A549 (cell line): Measurements from ENCODE around the gene OSBPL2. TPM values are rescaled to one million over a fixed set of nuclear protein-coding genes. Genes with fewer than 3 reads are reported as not detected.

Experiments used
- ATAC-seq, 2 experiments: fragments of 200-7000 bp in 1 of 2; fragments of >200 bp in 1 of 2; cut with Nextera tagmentation in 1 of 2; cut with Tn5 transposase in 1 of 2; 3 replicates each; pipeline versions ENCODE4 v1.8.0 to v1.9.1; 2018 to 2020; ENCODE audit warnings: mild to moderate bottlenecking in 1 of 2, moderate library complexity in 1 of 2
- CTCF ChIA-PET: fragments of 300-600 bp; sonication (Branson Sonifier 250); formaldehyde crosslinking; extraction: SDS; loops from one replicate; lab custom pipeline; 2021; ENCODE audit warnings: antibody characterized with exemption, inconsistent platforms; lab: Yijun Ruan, JAX
- POLR2A ChIA-PET: fragments of 350-600 bp; formaldehyde crosslinking; extraction: SDS; loops from one replicate; lab custom pipeline; 2021; ENCODE audit warnings: antibody characterized with exemption, inconsistent platforms; lab: Yijun Ruan, JAX
- DNase-seq, 2 experiments: peaks; one replicate each; pipeline versions ENCODE4 v3.0.0 to v3.0.0-alpha.2; 2011 to 2016; ENCODE audit warnings: low read depth in 1 of 2, low spot score in 1 of 2
- FAIRE-seq: peaks from 2 replicates; lab custom pipeline; 2011; peaks lifted over from hg19 to GRCh38; lab: Jason Lieb, UNC
- H3K27ac ChIP-seq, 2 experiments: fragments of >200 bp; sonication (Bioruptor Twin); formaldehyde crosslinking; 3 replicates each; pipeline ENCODE4 v1.5.1; 2016 to 2017
- H3K4me1 ChIP-seq: fragments of >200 bp; sonication (Bioruptor Twin); formaldehyde crosslinking; 3 replicates; pipeline ENCODE4 v1.6.1; 2016
- H3K4me2 ChIP-seq: fragments of >200 bp; sonication (Bioruptor Twin); formaldehyde crosslinking; 3 replicates; pipeline ENCODE4 v1.6.1; 2016
- H3K4me3 ChIP-seq: fragments of >200 bp; sonication (Bioruptor Twin); formaldehyde crosslinking; 3 replicates; pipeline ENCODE4 v1.5.1; 2016
- H3K9me3 ChIP-seq: fragments of >200 bp; sonication (Bioruptor Twin); formaldehyde crosslinking; 3 replicates; pipeline ENCODE4 v1.6.1; 2016
- BHLHE40 ChIP-seq: IDR thresholded peaks from 2 replicates; pipeline ENCODE4 v1.6.1; 2012; ENCODE audit warnings: low read depth, low read length, inconsistent platforms
- CBX8 ChIP-seq: fragments of 200-600 bp; sonication (generic); IDR thresholded peaks from 2 replicates; pipeline ENCODE4 v1.6.1; 2016
- EHMT2 ChIP-seq: fragments of 200-600 bp; sonication (generic); IDR thresholded peaks from 2 replicates; pipeline ENCODE4 v1.6.1; 2016; ENCODE audit warnings: antibody characterized with exemption, low read depth, mild to moderate bottlenecking, moderate library complexity
- GATA3 ChIP-seq: IDR thresholded peaks from 2 replicates; pipeline ENCODE4 v1.6.1; 2012; ENCODE audit warnings: borderline replicate concordance
- HMGXB4 ChIP-seq: fragments of 250-450 bp; sonication (Bioruptor Pico); IDR thresholded peaks from 2 replicates; pipeline ENCODE4 v1.5.0; 2021; ENCODE audit warnings: mild to moderate bottlenecking, moderate library complexity, borderline replicate concordance
- HOXB13 ChIP-seq: fragments of 250-450 bp; sonication (Bioruptor Pico); IDR thresholded peaks from 2 replicates; pipeline ENCODE4 v1.5.0; 2020; ENCODE audit warnings: low read depth, mild to moderate bottlenecking, moderate library complexity
- JUN ChIP-seq, 2 experiments: fragments of >200 bp; sonication (Bioruptor Twin); formaldehyde crosslinking; IDR thresholded peaks; 2 replicates in 1 of 2; 3 replicates in 1 of 2; pipeline ENCODE4 v1.6.1; 2016 to 2017
- MAFK ChIP-seq: fragments of 450-650 bp; IDR thresholded peaks from 2 replicates; pipeline ENCODE4 v1.6.1; 2014; ENCODE audit not compliant: partially characterized antibody
- NFE2L2 ChIP-seq: fragments of 150-350 bp; conservative IDR thresholded peaks from 2 replicates; pipeline ENCODE4 v1.6.1; 2014; ENCODE audit warnings: low read length
- PBX3 ChIP-seq: IDR thresholded peaks from 2 replicates; pipeline ENCODE4 v1.6.1; 2012
- PHF8 ChIP-seq: fragments of 200-600 bp; sonication (generic); IDR thresholded peaks from 2 replicates; pipeline ENCODE4 v1.6.1; 2016; ENCODE audit warnings: low read depth, mild to moderate bottlenecking, antibody characterized with exemption, moderate library complexity, borderline replicate concordance
- SMC3 ChIP-seq: fragments of >200 bp; sonication (Bioruptor Twin); formaldehyde crosslinking; IDR thresholded peaks from 3 replicates; pipeline ENCODE4 v1.6.1; 2018; ENCODE audit warnings: inconsistent platforms
- SREBF2 ChIP-seq: fragments of 450-650 bp; IDR thresholded peaks from 2 replicates; pipeline ENCODE4 v1.6.1; 2014; ENCODE audit warnings: mild to moderate bottlenecking, moderate library complexity
- TP53 ChIP-seq: fragments of 250-450 bp; sonication (Bioruptor Pico); IDR thresholded peaks from 2 replicates; pipeline ENCODE4 v1.5.0; 2021; ENCODE audit warnings: mild to moderate bottlenecking, moderate library complexity
- ZSCAN20 ChIP-seq: fragments of 250-450 bp; sonication (Bioruptor Pico); IDR thresholded peaks from 2 replicates; pipeline ENCODE4 v1.8.0; 2022; ENCODE audit warnings: mild to moderate bottlenecking, moderate library complexity
- WGBS: methylation state at CpG from one replicate; pipeline ENCODE4 v1.1.6; 2017; ENCODE audit errors: missing lambda C conversion rate; 5-methylcytosine and 5-hydroxymethylcytosine counted together
- polyA plus RNA-seq, 4 experiments: library from polyadenylated mRNA; depleted of rRNA in 3 of 4; stranded (reverse); fragments of >200 nt; fragmentation: RNase III in 1 of 4; extraction: RNeasy Plus Mini Kit Qiagen cat#74134 plus additional on column Dnase treatment in 1 of 4; gene quantifications; 2 replicates in 3 of 4; 3 replicates in 1 of 4; pipeline ENCODE4 v1.2.3, GENCODE V29; 2011 to 2017
- TF ChIP-seq, protein P1 (sequence below): fragments of >200 bp; sonication (Bioruptor Twin); formaldehyde crosslinking; IDR thresholded peaks from 3 replicates; pipeline ENCODE4 v1.6.1; 2016
- TF ChIP-seq, protein P2 (sequence below): fragments of 150-350 bp; IDR thresholded peaks from 2 replicates; pipeline ENCODE4 v1.6.1; 2014; ENCODE audit warnings: low read depth, mild to moderate bottlenecking, low read length

Gene OSBPL2
- polyA plus RNA-seq, 2 of the 4 experiments (the other 2 are of a cell fraction), result 14.6 to 14.8 TPM

GRCh38 chr20:62323146-62323979 is 85.0 kb downstream of the OSBPL2 start:
- ATAC-seq, result no peak
- CTCF ChIA-PET, result interaction anchor here (0.5 to 3.9 kb wide), 6 partner anchors 11 to 59 kb away, joined by 3 to 23 read pairs (median 4); no protein-coding TSS in a partner anchor
- peaks cover 11% of the 10 kb centered on the region; the same call in 2 of the 3 replicates for H3K4me1 ChIP-seq
- FAIRE-seq, result no peak
- no peak overlapping the region for H3K4me2 ChIP-seq
- POLR2A ChIA-PET, result no interaction called here
- TF ChIP-seq JUN (IDR thresholded peaks at IDR 0.05) (peak in 1 of 2 experiments; percentile 10; a peak in 3 of 5 replicates), BHLHE40 (no peak)
- H3K27ac ChIP-seq, result no peak overlapping the region
- H3K4me3 ChIP-seq, result no peak overlapping the region
- no peak for DNase-seq
- 89% methylated on average over 28 of the region's 52 CpGs for WGBS
- H3K9me3 ChIP-seq, result no peaks in the 10 kb centered on the region

DNA sequence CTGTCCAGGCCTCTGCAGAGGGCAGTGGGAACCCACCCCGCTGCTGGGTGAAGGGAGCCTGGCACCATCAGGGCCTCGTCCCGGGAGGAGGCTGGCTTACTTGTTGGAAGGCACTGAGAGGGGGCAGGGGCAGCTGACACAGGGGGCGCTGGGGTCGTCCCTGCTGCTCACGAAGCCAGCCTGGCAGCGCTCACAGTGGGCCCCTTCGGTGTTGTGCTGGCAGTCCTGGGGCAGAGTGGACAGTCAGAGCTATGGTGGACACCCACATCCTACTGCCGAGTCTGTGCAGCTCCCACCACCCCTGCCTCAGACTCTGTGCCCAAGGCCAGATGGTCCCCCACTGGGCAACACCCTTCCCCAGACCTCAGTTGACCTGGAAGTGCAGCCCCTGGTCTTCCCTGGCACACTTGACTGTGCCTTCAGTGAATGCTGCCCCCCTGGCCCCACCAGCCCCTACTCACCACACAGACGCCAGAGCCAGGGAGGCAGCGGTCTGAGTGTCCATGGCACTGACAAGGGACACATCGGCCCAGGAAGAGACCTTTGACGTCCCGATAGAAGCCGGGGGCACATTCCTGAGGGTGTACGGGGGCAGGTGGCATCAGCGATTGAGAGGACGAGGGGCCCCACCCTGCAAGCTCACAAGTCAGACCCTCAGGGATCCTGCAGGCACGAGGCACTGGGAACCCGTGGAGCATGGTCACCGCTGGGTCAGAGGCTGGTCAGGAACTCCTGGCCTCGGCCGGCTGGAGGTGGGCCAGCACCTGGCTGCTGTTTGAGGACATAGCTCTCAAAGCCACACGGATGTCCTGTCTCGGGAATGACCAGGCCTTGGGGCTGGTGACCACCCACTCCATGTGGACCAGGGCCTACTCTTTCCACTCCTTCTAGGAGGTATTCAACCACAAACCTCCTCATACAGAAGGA is 85.9 kb downstream of the OSBPL2 start:
- TF ChIP-seq NFE2L2 (no peak), JUN (IDR thresholded peaks at IDR 0.05) (0 out of 5 replicates have a peak, but pooled peaks of 1 of the 2 experiments have one; percentile 9)
- Histone ChIP-seq H3K4me2 (no peak overlapping the region), H3K27ac (0 out of 6 replicates have a peak overlapping the region, but pooled peaks of 1 of the 2 experiments have one; percentile 11), H3K4me1 (peaks cover 11% of the 10 kb centered on the region; the same call in 2 of the 3 replicates), H3K4me3 (no peak overlapping the region), H3K9me3 (no peaks in the 10 kb centered on the region)
- POLR2A ChIA-PET, result no interaction called here
- CTCF ChIA-PET, result interaction anchor here (0.5 to 3.9 kb wide), 9 partner anchors 10 to 261 kb away, joined by 3 to 23 read pairs (median 4); no protein-coding TSS in a partner anchor
- DNase-seq (no peak), FAIRE-seq (no peak), ATAC-seq (no peak)
- WGBS, result 84% methylated on average over 19 of the region's 25 CpGs

DNA sequence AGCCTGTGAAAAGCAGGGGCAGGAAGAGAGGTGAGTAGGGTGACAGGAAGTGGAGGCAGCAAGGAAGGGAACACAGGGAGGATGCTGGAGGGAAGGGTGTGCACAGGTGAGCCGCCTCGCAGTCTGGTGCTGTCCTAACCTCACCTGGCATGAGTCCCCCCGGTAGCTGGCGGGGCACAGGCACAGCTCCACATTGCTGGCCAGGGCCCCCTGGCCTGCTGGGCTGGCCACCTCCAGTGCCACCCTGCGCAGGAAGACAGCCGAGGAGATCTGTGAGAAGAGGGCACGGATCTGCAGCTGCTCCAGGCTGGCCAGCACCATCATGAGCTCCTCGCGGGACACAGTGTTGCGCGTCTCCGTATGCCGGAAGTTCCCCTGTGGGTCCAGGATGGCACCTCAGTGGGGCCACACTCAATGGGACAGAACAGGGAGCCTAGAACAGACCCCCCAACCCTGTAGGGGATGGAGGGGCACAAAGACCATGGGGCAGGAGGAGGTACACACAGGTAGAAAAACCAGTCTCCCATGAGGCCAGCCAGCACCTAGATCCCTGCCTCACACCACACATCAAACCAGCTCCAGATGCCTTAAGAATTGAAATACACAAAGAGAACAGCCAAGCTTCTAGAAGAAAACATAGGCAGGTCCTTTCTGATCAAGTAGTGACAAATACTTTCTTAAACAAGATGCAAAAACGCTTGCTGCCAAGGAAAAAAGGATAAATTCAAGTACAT is 87.0 kb downstream of the OSBPL2 start:
- Histone ChIP-seq H3K4me1 (peaks cover 11% of the 10 kb centered on the region; the same call in 2 of the 3 replicates), H3K9me3 (no peaks in the 10 kb centered on the region), H3K4me3 (no peak overlapping the region), H3K4me2 (no peak overlapping the region), H3K27ac (no peak overlapping the region; a peak in 1 of 6 replicates)
- no peak for FAIRE-seq
- ATAC-seq, result no peak
- CTCF ChIA-PET, result interaction anchor here (0.9 to 3.9 kb wide), 7 partner anchors 19 to 57 kb away, joined by 3 to 23 read pairs (median 4); no protein-coding TSS in a partner anchor
- POLR2A ChIA-PET, result no interaction called here
- TF ChIP-seq SMC3 (no peak), EHMT2 (no peak), NFE2L2 (no peak), PHF8 (no peak), TP53 (CRISPR knock-in tag) (no peak), MAFK (no peak), HOXB13 (CRISPR knock-in tag) (no peak), GATA3 (no peak), SREBF2 (no peak), JUN (IDR thresholded peaks at IDR 0.05) (no peak), PBX3 (no peak), ZSCAN20 (CRISPR knock-in tag) (no peak), HMGXB4 (CRISPR knock-in tag) (no peak), CBX8 (no peak)
- TF ChIP-seq, protein P1, sequence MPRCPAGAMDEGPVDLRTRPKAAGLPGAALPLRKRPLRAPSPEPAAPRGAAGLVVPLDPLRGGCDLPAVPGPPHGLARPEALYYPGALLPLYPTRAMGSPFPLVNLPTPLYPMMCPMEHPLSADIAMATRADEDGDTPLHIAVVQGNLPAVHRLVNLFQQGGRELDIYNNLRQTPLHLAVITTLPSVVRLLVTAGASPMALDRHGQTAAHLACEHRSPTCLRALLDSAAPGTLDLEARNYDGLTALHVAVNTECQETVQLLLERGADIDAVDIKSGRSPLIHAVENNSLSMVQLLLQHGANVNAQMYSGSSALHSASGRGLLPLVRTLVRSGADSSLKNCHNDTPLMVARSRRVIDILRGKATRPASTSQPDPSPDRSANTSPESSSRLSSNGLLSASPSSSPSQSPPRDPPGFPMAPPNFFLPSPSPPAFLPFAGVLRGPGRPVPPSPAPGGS, result no peak
- TF ChIP-seq, protein P2, sequence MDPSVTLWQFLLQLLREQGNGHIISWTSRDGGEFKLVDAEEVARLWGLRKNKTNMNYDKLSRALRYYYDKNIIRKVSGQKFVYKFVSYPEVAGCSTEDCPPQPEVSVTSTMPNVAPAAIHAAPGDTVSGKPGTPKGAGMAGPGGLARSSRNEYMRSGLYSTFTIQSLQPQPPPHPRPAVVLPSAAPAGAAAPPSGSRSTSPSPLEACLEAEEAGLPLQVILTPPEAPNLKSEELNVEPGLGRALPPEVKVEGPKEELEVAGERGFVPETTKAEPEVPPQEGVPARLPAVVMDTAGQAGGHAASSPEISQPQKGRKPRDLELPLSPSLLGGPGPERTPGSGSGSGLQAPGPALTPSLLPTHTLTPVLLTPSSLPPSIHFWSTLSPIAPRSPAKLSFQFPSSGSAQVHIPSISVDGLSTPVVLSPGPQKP, result no peak
- DNase-seq, result no peak
- 90% methylated on average over 5 of the region's 14 CpGs for WGBS
